ENCODE data around the gene DDRGK1. TPM values are rescaled to one million over a fixed set of nuclear protein-coding genes. Genes with fewer than 3 reads are reported as not detected.

DDRGK1 gene
- polyA plus RNA-seq, 1 donor from 2014 or later: 52.1 TPM

DNA sequence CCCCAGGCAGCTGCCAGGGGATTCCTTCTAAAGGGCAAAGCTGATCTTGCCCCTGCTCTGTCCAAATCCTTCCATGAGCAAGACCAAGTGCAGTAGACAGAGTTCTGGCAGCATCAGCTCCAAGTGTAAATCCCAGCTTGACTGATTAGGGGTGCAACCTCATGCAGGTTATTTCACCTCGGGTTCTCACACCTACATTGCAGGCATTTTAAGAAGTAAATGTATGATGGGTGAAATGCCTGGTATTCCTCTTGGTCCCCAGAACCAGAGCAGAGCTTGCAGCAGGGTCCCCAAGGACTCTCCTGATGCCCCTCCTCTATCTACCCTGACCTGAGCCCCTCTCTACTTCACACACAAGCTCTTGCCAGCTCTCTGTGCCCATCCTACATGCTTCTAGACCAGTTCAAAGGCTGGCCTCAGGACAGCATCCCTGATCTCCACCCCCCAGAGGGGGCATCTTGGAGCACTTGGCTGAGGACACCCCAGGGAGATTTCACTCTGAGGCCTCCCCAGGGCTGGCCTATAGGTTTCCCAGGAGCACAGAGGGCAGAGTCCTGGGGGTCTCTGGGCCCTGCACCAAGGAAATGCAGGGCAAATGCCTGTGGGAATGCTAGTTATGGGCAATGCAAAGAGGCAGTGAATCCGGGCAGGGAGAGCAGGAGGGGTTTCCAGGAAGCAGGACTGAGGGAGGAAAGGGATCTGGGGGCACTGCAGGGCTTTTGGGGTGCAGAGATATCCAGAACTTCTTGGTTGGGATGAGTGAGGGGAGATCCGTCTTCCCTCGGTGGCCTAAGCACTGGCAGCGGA, 32.2 kb downstream of the DDRGK1 start:
- H3K4me3 Mint-ChIP-seq: peak overlapping the region; percentile 81 to 92 (median 86)
- H3K27me3 Mint-ChIP-seq: peaks cover 37% of the 10 kb centered on the region
- peaks cover 6 to 11% (median 6%) of the 10 kb centered on the region in 3 donors for H3K4me1 Mint-ChIP-seq
- H3K36me3 Mint-ChIP-seq: no peaks in the 10 kb centered on the region
- H3K9me3 Mint-ChIP-seq: no peaks in the 10 kb centered on the region
- peak overlapping the region; percentile 43 to 85 (median 63) for H3K27ac Mint-ChIP-seq

DNA sequence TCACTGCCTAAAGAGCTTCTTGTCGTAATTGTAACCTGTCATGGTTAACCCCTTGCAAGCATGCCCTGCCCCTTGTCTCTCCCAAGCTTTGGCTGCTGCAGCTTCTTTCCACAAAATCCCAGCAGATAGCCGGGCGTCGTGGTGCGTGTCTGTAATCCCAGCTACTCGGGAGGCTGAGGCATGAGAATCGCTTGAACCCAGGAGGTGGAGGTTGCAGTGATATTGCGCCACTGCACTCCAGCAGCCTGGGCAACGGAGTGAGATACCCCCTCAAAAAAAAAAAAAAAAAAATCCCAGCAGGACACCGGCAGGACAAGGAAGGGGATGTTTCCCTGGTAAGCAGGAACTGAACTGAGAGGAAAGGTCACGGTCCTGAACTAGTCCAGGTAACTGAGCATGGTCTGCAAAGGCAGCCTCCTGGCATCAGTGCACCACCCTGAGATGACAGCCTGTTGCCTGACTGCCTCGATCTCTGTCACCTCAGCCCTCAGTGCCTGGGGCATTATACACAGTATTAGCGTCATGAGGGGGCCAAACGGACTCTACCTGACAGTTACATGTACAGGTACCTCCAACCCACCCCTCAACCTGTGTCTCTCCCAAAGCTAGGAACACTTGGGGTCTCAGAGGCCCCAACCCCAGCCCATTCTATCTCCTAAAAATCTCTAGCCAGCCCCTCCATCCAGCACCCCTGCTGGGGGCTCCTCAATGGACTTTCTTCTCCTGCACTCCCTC, 32.9 kb downstream of the DDRGK1 start:
- Mint-ChIP-seq H3K36me3 (no peaks in the 10 kb centered on the region), H3K4me1 (peaks cover 6 to 11% (median 6%) of the 10 kb centered on the region in 3 donors), H3K4me3 (peak overlapping the region; percentile 13 to 92 (median 64)), H3K27ac (peak overlapping the region in 2 of 3 donors; percentile 63 to 85), H3K9me3 (no peaks in the 10 kb centered on the region), H3K27me3 (peaks cover 37% of the 10 kb centered on the region)

DNA sequence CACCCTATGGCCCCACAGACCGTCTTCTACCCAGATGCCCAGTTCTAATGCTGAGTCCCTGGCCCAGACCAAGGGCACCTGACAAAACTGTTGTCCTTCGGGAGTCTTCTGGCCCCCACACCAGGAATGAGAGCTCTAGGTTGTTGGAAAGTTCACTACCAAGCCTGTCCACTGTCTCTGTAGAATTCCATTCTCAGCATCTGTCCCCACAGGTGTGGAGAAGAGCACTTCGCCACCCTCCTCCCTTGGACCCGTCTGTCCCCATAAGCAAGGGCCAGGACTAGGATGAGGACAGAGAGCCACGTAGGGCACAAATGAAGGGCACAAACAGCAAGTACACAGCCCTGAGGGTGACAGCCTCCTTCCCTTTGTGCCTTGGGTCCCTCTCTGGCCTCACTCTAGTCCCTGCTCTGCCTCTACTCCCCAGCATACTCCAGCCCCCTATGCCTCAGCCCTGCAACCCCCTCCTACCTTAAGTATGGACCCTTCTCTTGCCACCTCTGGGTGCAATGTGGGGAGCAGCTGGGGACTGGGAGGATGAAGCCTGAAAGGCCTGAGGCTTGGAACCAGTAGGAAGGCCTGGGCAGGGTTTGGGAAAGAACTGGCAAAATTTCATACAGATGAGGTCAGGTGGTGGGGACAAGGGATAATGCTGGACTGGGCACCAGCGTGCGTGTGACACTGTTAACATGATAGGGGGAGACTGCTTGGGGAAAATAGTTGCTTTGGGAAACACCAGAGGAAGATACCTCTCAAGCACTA, 35.5 kb downstream of the DDRGK1 start:
- H3K4me1 Mint-ChIP-seq: peaks cover under 1 to 5% (median 4%) of the 10 kb centered on the region in 3 donors
- peak overlapping the region in 2 of 3 donors; percentile 26 to 81 for H3K27ac Mint-ChIP-seq
- peak overlapping the region in 2 of 4 donors; percentile 23 to 51 for H3K4me3 Mint-ChIP-seq
- peaks cover 30% of the 10 kb centered on the region for H3K27me3 Mint-ChIP-seq
- no peaks in the 10 kb centered on the region for H3K36me3 Mint-ChIP-seq
- no peaks in the 10 kb centered on the region for H3K9me3 Mint-ChIP-seq

DNA sequence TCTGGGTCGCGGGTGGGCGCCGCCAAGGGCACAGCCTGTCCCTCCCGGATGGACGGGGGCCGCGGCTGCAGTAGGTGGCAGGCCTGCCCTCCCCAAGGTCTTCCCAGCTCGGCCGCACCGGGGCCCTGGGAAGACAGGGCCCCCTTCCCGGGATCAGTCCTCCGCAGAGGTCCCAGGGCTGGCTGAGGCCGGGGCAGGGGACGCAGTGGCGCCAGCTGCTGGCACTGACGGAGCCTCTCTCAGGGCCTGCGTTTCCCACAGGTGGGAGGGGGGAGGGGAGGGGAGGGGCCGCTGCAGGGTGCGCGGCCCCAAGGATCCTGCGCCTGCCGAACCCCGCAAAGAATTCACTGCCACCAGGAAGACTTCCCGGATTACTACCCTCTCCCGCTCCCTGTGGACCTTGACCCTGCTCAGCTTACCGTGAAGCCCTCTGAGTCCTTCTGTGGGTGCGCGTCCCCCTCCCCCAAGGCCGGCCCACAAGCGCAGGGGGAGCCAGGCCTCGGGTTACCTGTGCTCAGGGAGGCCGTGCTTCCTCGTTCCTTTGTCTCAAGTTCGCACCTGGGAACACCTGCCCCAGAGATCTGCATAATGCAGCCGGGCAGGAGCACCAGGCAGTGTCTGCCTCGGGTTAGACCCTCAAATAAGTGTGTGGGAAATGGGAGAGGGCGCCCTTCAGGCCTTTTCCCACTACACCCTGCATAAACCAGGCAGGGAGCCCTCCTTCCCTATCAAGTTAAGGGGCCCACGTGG, 36.2 kb downstream of the DDRGK1 start:
- Mint-ChIP-seq H3K36me3 (no peaks in the 10 kb centered on the region), H3K27me3 (peaks cover 28% of the 10 kb centered on the region), H3K27ac (peak overlapping the region in 2 of 3 donors; percentile 26 to 81), H3K9me3 (no peaks in the 10 kb centered on the region), H3K4me3 (peak overlapping the region in 2 of 4 donors; percentile 23 to 51), H3K4me1 (peaks cover 0 to 5% (median 4%) of the 10 kb centered on the region in 3 donors)

DNA sequence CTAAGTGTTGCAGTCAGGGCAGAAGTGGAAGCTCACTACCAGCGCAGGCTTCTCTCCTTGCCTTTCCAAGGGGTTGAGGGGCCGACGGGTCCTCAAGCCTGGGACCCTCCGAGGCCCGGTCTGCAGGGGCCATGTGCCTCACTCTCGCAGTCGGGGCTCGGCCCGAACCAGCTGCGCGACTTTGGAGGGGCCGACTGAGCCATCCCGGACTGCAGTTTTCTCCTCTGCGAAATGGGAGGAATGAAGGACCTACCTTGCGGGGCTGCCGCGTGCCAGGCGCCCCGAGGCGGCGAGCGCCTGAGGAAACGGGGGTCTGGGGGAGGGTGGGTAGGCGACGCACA, 36.8 kb downstream of the DDRGK1 start:
- H3K9me3 Mint-ChIP-seq: no peaks in the 10 kb centered on the region
- peaks cover 29% of the 10 kb centered on the region for H3K27me3 Mint-ChIP-seq
- peak overlapping the region in 1 of 4 donors; percentile 35 for H3K4me3 Mint-ChIP-seq
- peaks cover 0 to 4% (median 4%) of the 10 kb centered on the region in 3 donors for H3K4me1 Mint-ChIP-seq
- no peaks in the 10 kb centered on the region for H3K36me3 Mint-ChIP-seq
- no peak overlapping the region for H3K27ac Mint-ChIP-seq

DNA sequence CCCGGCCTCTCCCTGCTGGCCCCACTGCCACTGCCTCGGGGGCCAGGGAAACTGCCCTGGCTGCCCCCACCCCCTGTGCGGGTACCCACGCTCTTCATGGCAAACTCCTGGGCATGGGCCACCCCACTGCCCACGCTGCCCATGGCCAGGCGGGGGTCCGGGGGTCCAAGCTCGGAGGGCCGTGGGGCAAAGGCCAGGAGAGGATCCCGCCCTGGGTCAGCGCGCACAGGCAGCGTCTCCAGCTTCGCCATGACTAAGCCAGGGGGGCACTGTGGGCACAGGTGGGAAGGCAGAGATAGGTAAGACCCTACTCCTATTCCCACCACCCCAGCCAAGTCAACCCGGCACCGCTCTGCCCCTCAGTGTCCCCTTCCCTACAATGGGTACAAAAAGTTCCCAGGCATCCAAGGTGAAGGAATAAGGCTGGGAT, 37.6 kb downstream of the DDRGK1 start:
- H3K27me3 Mint-ChIP-seq: peaks cover 29% of the 10 kb centered on the region
- H3K4me3 Mint-ChIP-seq: peak overlapping the region in 1 of 4 donors; percentile 35
- H3K36me3 Mint-ChIP-seq: no peaks in the 10 kb centered on the region
- no peak overlapping the region for H3K27ac Mint-ChIP-seq
- no peaks in the 10 kb centered on the region for H3K4me1 Mint-ChIP-seq
- H3K9me3 Mint-ChIP-seq: no peaks in the 10 kb centered on the region

DNA sequence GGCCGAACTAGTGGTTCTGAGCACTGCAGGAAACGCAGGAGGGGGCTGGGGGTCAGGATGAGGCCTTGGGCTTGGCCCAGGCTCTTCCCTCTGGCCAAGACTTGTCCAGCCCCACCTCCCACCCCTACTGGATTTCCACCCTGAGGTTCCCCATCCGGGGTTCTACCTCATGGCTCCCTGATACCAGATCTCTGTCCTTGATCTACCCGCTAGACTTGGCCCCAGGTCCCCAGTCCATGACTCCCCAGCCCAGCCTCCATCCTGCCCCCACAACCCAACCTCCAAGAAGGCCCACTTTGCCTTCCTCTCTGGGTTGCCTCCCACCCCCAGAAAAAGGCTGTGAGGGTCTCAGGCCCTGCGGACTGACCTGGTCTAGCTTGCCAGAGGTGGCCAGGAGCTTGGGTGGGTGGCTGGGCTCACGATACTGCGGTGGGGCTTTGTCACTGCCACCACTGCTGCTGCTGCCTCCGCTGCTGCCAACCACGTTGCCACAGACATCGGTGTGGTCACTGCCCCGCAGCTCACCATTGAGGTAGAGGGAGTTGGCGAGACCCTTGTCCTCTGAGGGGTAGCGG, 38.1 kb downstream of the DDRGK1 start:
- no peak overlapping the region for H3K27ac Mint-ChIP-seq

DNA sequence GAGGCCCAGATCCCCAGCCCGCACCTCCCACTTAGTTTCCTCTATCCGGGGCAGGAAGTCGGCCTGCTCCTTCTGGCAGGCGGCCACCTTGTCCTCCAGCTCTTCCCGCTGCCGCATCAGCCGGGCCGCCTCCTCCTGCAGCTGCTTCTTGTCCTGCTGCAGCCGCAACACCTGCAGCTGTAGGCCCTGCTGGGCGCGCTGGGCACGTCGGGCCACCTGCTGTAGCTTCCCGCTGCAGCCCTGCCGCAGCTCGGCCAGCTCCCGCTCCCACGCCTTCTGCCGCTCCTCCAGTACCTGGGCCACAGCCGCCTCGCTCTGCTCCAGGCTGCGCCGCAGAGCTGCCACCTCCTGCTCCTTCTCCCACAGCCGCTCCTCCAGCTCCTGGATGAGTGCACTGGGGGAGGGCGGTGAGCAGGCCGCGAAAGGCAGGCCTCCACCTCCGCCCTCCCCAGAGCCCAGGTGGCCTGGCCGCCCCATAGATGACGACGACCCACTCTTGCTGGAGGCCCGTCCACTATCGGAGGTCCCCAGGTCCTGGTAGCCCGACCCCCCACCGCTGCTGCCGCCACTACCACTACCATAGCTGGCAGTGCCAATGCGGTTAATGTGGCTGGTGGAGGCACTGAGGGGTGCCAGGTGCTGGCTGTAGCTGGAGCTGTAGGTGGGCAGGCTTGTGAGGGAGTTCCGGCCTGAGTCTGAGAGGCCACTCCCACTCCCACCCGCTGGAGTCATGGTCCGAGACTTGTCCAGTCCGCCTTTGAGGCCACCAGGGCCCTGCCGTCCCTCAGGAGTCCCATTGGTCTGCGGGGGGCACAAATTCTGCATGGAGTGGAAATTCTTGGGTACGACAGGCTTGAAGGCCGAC, 38.8 kb downstream of the DDRGK1 start:
- H3K4me1 Mint-ChIP-seq: no peaks in the 10 kb centered on the region
- H3K36me3 Mint-ChIP-seq: no peaks in the 10 kb centered on the region
- H3K27ac Mint-ChIP-seq: no peak overlapping the region
- H3K4me3 Mint-ChIP-seq: peak overlapping the region in 1 of 4 donors; percentile 17
- H3K9me3 Mint-ChIP-seq: no peaks in the 10 kb centered on the region
- peaks cover 24% of the 10 kb centered on the region for H3K27me3 Mint-ChIP-seq

More for the DNA sequence above, 38.1 kb downstream of the DDRGK1 start:
- Mint-ChIP-seq H3K4me1 (no peaks in the 10 kb centered on the region), H3K4me3 (peak overlapping the region in 2 of 4 donors; percentile 17), H3K27me3 (peaks cover 26% of the 10 kb centered on the region), H3K9me3 (no peaks in the 10 kb centered on the region), H3K36me3 (no peaks in the 10 kb centered on the region)

DNA sequence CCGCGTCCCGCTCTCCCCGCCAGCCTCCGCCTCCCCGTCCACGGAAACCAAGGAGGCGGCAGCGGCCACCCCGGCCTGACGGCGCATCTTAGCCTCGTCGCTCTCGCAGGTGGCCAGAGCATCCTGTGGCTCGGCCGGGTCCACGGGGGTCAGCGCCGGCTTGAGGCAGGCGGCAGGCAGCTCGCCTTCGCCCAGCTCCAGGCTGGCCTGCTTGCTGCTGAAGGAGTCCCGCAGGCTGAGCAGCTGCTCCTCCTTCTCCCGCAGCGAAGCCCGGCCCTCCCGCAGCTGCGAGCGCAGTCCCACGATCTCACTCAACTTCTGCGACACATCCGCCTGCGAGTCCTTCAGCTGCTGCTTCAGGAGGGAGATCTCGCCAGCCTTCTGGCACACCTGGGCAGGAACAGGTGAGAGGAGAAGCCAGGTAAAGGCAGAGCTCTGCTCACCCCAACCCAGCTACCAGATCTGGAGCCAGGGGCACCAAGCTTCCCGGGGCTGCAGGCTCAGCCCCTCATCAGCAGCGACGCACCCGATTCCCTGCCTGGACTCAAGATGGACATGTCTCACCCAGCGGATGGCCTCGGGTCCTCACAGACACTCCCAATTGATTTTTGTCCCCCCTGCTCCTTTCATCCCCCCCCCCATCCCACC, 39.6 kb downstream of the DDRGK1 start:
- Mint-ChIP-seq H3K27ac (no peak overlapping the region), H3K36me3 (no peaks in the 10 kb centered on the region), H3K27me3 (peaks cover 22% of the 10 kb centered on the region), H3K4me1 (peaks cover 0 to under 1% (median under 1%) of the 10 kb centered on the region in 3 donors), H3K9me3 (no peaks in the 10 kb centered on the region), H3K4me3 (no peak overlapping the region)

DNA sequence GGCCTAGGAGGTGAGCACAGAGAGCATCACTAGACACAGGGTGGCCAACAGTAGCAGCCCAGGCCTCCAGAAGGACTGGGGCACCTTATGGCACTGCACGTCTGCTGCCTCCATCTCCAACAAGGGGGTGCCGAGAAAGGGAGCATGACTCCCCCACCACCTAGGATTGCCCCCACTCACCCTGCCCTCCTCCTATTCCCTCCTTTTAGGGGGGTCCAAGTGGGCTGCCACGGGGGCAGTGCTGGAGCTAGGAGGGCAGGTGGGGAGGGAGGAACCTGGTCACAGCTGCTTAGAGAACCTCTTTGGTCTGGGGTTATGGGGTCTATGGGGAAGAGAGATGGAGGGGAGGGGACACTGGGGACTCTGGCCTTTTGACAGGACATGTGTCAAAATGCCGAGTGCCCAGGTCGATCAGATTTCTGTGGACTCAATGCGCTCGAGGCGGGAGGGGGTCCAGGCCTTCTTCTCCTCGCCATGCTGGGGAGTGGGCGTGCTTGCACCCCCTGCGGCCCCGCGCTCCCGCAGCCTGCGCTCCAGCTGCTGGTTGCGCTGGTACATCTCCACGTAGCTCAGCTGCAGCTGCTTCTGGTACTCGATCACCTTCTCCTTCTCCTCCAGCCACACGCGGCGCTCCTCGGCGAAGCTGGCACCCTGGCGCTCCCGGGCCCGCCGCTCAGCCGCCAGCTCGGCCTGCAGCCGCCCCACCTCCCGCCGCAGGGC, 40.3 kb downstream of the DDRGK1 start:
- Mint-ChIP-seq H3K4me1 (peaks cover 3 to 8% (median 5%) of the 10 kb centered on the region in 3 donors), H3K4me3 (no peak overlapping the region), H3K27me3 (peaks cover 22% of the 10 kb centered on the region), H3K9me3 (no peaks in the 10 kb centered on the region), H3K36me3 (no peaks in the 10 kb centered on the region), H3K27ac (no peak overlapping the region)

DNA sequence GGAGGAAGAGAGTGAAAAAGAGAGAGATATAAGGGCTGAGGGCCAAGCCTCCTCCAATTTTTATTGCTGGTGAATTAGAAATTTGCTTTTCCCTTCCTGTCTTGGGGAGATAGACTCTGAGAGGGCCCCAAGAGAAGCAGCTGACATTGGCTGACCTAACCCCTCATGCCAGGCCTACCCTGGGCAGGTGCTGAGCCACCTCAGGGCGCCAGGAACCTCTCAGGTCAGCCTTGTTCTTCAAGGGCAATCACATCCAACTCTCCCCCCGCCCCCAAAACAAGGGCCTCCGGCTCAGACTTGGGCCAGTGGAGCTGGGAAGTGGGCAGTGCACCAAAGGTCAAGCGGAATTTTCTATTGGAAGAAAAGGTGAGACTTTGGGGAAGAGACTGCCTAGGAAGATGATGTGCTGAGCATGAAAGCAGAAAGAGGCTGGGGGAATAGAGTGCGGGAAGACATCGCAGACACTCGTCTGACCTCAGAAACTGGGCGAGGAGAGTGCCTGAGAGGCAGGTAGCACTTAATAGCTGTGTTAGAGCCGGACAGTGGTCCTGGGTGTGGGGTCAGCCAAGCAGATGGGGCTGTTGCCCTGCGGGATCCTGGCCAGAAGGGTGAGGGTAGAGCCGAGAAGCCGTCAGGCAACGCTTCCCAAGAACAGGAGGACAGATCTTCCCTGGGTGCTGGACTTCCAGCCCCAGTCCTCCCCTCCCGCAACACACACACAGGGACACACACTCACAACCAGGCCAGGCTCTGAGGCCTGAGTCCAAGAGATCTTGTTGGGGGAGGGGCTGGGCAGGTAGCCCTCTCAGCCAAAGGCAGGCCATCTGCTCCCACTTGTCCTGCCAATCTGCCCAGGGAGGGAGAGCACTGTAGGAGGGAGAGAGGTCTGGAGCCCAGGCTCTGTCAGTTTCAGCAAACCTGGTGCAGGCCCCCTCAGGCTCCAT, 41.1 kb downstream of the DDRGK1 start:
- Mint-ChIP-seq H3K27me3 (peaks cover 15% of the 10 kb centered on the region), H3K4me1 (peaks cover 10 to 14% (median 11%) of the 10 kb centered on the region in 3 donors), H3K36me3 (no peaks in the 10 kb centered on the region), H3K4me3 (peak overlapping the region in 1 of 4 donors; percentile 84), H3K27ac (peak overlapping the region in 1 of 3 donors; percentile 28), H3K9me3 (no peaks in the 10 kb centered on the region)

Measured in IgD-negative memory B cell (primary cell).